Measurements from ENCODE around the gene CKAP2.
"Not testable (repeated sequence)": the region's sequence is repeated elsewhere in the genome, so short reads cannot be mapped to it uniquely, and the experiment has no call there.

The CKAP2 gene

DNA sequence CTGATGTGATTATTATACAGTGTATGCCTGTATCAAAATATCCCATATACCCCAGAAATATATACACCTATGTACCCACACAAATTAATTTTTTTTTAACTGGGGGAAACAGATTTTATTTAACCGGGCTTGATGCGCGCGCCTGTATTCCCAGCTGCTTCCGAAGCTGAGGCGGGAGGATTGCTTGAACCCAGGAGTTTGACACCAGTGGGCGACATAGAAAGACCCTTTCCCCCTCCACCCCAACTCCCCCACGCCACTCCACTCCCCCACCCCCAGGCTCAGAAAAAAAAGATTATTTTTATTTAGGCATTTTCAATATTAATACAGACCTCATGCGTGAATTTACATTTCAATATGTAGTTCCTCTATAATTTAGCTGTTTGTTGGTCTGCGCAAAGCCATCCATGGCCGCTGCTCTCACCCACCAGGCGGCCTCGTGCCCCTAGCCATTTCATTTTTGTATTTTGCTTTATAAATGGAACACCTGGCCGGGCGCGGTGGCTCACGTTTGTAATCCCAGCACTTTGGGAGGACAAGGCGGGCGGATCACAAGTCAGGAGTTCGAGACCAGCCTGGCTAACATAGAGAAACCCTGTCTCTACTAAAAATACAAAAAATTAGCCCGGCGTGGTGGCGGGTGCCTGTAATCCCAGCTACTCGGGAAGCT is 4.0 kb upstream of the CKAP2 start:
- DNase-seq: no peak

- DNase-seq: no peak
Observed at GRCh38 chr13:52452470-52452869, 2.8 kb upstream of the CKAP2 start.

- DNase-seq: peak; percentile 13
Observed at GRCh38 chr13:52454459-52454819, 839 bp upstream of the CKAP2 start.

- peak; percentile 86 for DNase-seq
Observed at GRCh38 chr13:52455677-52456041, 381 bp downstream of the CKAP2 start.

DNA sequence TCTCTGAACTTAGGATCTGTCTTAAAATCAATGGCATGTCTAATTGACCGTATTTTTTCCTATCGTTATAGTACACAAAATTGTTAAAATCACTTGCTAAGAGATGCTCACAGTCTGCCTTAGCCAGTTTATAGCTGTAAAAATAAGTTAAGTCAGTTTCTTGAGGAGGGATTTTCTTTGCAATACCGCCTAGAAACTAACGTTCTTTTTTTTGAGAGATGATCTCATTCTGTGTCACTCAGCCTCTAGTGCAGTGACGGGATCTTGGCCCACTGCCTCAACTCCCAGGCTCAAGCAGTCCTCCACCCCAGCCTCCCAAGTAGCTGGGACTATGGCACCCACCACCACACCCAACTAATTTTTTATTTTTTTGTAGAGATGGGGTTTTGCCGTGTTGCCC is 4.4 kb downstream of the CKAP2 start:
- DNase-seq: no peak

GRCh38 chr13:52461265-52461664 is 6.0 kb downstream of the CKAP2 start:
- DNase-seq: no peak

DNA sequence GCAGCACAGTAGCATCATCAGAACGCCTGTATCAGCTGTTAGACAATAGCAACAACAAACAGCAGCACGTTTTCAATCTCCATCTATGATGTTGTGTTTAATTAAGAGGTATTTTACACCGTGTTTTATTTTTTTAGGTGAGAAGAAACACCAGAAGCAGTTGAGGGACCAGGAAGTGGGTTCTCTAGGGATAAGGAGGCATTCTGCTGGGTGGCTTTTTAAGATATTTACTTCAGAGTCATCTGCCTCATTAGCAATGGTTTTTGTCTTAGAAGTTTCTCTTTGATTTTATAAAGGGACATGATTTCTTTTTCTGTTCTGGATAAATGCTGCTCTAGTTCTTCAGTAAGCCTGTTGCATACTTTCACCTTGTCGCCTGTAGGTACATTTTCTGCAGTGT is 8.2 kb downstream of the CKAP2 start:
- no peak for DNase-seq

GRCh38 chr13:52468487-52468886 is 13.2 kb downstream of the CKAP2 start:
- not testable (repeated sequence) for DNase-seq

DNA sequence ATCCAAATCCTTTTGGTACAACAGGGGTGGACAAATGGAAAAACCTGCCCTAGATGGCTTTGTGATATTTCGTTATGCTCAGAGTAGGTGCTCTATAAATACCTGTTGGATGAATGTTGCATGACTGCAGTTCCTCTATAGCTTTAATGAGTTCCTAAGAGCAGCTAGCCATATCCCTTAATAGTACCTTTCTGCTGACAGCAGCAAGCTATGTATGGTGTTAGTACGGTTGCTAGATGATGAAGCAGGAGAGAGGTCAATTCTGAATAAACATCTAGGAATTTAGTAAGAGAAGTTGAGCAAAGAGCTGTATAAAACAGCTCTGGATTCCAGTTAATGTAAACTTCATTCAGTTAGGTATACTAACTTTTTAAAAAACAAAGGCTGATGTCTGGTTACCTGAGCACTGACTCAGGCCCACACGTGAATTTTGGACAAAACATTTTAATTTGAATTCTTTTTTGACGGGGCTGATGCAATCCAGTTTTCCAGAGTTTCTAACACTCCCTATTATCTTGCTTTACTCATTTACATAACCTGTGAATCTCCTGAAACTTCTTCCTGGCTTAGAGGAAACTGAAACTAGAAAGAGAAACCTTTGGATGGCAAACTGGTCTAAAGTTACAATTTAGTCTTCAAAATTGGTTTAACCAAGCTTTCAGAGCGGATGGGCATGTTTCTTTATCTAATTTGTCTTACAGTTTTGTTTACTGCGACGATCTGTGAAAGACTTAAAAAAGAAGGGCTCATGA is 25.6 kb downstream of the CKAP2 start:
- DNase-seq: not testable (repeated sequence)

DNA sequence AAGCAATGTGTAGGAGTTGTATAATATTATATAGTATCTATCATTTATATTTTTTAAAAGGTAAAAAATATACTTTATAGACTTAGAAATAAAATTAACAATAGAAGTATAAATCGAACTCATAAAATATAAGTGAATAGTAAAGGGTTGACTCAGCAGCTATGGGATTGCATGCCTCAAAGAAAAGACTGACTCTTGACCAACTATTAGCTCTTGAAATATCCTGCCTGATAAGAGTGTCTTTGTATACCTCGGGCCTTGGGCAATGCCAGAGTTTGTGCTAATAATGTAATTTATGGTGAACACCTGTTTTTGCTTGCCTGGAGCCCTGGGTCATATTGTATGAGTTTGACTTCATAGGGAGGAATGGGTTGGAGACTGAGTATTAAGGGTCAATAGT is 31.8 kb downstream of the CKAP2 start:
- DNase-seq: not testable (repeated sequence)

GRCh38 chr13:52488763-52489162 is 33.5 kb downstream of the CKAP2 start:
- not testable (repeated sequence) for DNase-seq

DNA sequence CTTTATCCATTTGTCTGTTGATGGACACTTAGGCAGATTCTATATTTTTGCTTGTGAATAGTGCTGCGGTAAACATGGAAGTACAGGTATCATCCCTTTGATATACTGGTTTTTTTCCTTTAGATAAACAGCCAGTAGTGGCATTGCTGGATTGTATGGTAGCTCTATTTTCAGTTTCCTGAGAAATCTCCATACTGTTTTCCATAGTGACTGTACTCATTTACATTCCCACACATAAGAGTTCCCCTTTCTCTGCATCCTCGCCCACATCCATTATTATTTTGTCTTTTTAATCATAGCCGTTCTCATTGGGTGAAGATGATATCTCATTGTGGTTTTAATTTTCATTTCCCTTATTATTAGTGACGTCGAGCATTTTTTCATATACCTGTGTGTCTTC is 35.7 kb downstream of the CKAP2 start:
- not testable (repeated sequence) for DNase-seq

DNA sequence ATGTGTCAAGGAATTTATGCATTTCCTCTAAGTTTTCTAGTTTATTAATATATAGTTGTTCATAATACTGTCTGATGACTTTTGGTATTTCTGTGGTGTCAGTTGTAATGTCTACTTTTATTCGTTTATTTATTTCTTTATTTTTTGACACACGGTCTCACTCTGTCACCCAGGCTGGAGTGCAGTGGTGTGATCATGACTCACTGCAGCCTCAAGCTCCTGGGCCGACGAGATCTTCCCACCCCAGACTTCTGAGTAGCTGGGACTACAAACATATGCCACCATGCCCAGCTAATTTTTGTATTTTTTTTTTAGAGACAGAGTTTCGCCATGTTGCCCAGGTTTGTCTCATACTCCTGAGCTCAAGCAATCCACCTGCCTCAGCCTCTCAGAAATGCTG is 39.0 kb downstream of the CKAP2 start:
- not testable (repeated sequence) for DNase-seq

- not testable (repeated sequence) for DNase-seq
Observed at GRCh38 chr13:52497979-52498378, 42.7 kb downstream of the CKAP2 start.

GRCh38 chr13:52502277-52502676 is 47.0 kb downstream of the CKAP2 start:
- DNase-seq: not testable (repeated sequence)

- not testable (repeated sequence) for DNase-seq
Observed at GRCh38 chr13:52505843-52506242, 50.6 kb downstream of the CKAP2 start.

DNA sequence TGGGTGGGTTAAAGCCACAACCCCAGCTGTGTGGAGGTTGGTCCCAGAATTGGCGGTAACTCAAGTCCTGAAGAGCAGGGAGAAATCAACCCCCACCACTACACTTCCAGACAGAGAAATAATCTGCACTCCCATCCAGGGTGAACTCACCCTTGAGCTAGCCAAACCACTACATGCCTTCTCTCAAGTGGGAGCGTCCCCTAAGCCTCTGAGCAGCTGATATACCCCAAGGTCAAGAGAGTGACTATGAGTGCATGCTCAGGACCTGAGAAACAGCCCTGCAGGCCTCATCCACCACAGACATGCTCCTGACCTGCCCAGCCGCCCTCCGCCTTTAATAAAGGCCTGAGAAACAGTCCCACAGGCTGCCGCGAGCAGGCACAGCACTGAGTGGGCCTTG is 54.3 kb downstream of the CKAP2 start:
- not testable (repeated sequence) for DNase-seq

DNA sequence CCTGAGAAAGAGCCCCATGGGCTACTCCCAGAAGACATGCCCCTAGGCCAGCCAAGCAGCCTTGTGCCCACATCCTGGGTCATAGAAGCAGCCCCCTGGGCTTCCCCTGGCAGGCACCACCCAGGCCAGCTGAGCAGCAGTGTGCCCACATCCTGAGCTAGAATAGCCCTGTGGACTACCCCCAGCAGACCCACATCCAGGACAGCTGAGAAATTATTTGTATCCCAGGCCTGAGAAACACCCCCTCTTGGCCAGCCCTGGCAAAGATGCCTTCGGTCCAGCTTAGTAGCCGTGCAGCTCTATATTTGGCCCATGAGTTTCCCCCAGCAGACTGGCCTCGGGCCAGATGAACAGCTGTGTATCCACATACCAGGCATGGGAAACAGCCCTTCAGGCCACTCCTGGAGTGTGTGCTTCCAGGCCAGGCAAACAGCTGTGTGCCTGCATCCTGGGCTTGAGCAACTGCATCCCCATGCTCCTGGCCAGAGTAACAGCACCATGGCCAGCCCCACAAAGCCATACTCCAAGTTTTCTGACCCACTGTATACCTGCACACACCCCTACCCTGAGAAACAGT is 55.0 kb downstream of the CKAP2 start:
- not testable (repeated sequence) for DNase-seq

- DNase-seq: not testable (repeated sequence)
Observed at GRCh38 chr13:52511598-52511997, 56.3 kb downstream of the CKAP2 start.

- DNase-seq: peak; percentile 3
Observed at GRCh38 chr13:52513957-52514596, 58.8 kb downstream of the CKAP2 start.

DNA sequence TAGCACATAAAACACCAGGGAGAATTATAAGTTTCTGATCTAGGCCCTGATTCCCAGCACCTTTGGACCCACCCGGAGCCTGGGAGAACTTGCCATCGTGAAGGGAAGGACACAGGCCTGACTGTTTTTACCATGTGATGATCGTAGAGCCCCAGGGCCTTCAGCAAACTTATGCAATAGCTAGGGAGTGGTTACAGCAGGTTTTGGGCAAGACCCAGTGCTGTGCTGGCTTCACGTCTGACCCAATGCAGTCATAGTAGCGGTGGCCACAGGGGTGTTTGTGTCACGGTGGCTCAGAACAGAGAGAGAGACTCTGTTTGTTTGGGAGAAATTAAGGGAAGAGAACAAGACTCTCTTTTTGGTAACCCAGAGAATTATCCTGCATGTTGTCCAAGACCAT is 68.0 kb downstream of the CKAP2 start:
- DNase-seq: not testable (repeated sequence)

Data from CD4-positive, alpha-beta T cell treated with Interleukin-6 for 4 hours (primary cell).